T-helper 1 cell (primary cell): ENCODE measurements around the gene FAM168A.

Experiments
- DNase-seq, 5 donors: peaks; one replicate each; pipeline ENCODE4 v3.0.0-alpha.2; 2012 to 2020

The FAM168A gene

GRCh38 chr11:73361953-73362776, 235.7 kb downstream of the FAM168A start:
- DNase-seq: no peak

DNA sequence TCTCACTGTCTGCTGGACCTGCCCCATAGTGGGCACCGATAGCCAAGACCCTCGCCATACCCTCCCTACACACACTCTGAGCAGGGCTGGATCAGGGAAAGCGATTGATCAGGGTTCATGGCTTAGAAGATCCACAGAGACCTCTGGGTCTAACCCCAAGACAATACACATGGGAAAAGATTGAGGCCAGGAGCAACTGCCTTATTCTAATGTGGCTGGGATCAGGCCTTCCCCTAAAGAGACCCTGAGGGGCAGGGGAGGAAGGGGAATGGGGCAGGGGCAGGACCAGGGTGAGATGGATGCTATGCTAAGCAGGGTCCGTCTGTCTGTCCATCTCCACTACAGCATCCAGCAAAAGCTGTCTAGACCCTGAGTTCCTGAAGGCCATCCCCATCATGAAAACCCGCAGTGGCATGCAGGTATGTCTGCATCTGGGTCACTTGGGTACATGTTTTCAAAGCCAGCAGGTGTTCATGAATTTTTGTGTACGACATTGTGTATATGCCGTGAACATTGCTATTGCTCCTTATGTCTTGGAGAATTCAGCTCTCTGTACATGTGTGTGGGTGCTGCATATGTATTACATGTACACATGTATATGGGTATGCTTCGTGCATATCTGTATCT, 237.1 kb downstream of the FAM168A start:
- DNase-seq: no peak

DNA sequence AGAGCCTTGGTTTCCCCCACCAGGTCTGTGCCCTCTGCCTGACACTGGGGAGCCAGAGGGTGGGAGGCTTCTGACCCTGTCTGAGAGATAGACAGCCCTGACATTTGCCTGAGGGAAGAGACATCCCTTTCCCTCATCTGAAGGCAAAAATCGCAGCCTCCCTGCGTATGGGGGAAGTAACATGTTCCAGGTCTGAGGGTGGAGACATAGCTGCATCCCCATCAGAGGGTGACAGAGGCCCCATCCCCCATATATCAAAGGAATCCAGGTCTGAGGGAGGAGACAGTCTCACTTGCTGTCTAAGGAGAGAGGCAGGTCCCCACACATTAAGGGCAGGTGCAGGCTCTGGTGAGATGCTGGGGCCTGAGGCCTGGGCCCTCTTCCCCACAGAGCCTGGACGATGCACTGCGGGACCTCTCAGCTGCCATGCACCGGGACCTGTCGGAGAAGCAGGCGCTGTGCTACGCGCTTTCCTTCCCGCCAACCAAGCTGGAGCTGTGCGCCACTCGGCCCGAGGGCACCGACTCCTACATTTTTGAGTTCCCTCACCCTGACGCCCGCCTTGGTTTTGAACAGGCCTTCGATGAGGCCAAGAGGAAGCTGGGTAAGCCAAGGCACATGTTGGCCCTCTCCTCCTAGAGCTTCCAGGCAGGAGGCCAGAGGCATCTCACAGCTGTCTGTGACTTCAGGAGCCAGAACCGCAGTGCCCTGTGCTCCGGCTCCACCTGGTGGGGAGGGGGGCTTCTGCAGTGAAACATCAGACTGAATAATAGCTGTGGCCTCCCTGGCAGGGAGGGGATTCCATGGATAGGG, 237.8 kb downstream of the FAM168A start:
- peak in 1 of 5 donors; percentile 24 for DNase-seq

GRCh38 chr11:73359341-73359740, 238.6 kb downstream of the FAM168A start:
- no peak for DNase-seq

- no peak for DNase-seq
Measured at GRCh38 chr11:73358071-73358470, 239.8 kb downstream of the FAM168A start.

DNA sequence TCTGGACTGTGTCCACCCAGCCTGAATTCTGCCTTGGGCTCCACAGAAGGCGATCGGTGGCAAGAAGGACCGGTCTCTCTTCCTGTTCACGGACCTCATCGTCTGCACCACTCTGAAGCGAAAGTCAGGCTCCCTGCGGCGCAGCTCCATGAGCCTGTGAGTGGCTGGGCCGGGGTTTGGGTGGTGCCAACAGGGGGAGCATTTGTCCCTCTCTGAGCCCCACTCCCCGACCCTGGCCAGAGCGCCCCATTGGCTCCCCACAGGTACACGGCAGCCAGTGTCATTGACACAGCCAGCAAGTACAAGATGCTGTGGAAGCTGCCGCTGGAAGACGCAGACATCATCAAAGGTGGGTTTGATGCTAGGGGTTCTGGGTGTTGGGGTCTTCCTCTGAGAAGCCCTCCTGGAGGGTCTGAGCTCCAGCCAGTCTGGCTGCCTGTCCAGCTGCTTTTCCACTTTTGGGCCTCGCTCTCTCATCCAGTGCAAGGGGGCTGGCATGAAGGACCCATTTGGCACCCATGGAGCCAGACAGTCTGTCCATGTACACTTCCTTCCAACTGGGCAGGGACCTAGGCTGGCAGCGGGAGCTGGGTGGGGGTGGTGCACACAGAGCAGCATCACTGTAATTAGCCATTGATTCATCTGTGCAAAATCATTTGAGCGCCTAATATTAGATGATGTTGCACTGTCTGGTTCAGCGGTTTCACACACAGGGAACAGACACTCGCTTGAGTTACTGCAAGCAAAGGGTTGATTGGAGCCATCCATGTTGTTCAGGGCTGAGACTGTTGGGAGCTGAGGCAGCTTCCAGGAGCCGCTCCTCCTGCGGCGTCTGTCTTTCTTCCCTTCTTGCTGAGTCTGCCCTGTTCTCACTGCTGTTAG, 240.7 kb downstream of the FAM168A start:
- DNase-seq: no peak

DNA sequence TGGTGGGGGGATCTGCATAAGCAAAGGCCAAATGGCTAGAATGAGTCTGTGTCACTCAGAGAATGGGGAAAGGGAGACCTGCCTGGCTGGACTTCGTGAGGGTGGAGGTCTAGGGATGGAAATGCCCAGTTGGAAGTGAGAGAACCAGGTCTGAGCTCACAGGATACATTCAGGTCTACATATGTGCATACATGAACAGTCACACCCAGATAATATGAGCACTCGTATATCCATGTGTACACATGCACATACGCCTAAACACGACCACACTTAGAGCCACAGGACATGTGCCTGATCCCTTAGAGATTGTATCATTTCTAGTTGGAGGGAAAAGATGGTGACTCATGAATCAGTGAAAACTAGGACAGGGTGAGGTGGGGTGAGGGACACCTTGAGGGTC, 242.8 kb downstream of the FAM168A start:
- DNase-seq: no peak

DNA sequence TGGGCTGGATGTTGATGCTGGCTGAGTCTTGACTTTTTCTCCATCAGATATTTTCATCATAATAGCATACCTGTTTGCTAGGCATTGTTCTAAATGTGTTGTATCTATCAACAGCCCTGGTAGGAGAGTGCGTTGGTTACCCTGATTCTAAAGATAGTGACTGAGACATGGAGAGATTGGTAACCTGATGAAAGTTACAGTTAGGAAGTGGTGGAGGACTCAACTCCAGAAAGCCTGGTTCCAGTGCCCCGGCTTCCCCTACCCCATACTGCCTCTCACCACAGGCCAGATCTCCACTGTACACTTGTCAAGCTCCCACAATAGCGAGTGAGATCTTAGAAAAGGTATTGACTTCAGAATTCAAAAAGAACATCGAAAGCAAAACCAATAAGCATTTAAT, 244.5 kb downstream of the FAM168A start:
- peak in 1 of 5 donors; percentile 72 for DNase-seq

- DNase-seq: peak; percentile 22 to 70 (median 45)
Measured at GRCh38 chr11:73350908-73351636, 246.8 kb downstream of the FAM168A start.
